HFFc6 (cell line): ENCODE measurements around the gene PRR12. TPM values are rescaled to one million over a fixed set of nuclear protein-coding genes. Genes with fewer than 3 reads are reported as not detected.
A peak's percentile ranks its signal among the peaks of the same experiment; 100 is the strongest.

Experiments used
- DNase-seq: peaks from one replicate; pipeline ENCODE4 v3.0.0-alpha.2; 2018
- H3K27ac Mint-ChIP-seq: 2 replicates; pipeline ENCODE4 v1.8.0; 2020; ENCODE audit warnings: mild to moderate bottlenecking, mixed read lengths
- H3K27me3 Mint-ChIP-seq: 2 replicates; pipeline ENCODE4 v1.8.0; 2021; ENCODE audit warnings: mild to moderate bottlenecking, moderate library complexity, mixed read lengths; ENCODE audit not compliant: insufficient read depth
- H3K36me3 Mint-ChIP-seq: 2 replicates; pipeline ENCODE4 v1.8.0; 2021; ENCODE audit warnings: low read depth, mixed read lengths
- H3K4me1 Mint-ChIP-seq: 2 replicates; pipeline ENCODE4 v1.8.0; 2020; ENCODE audit warnings: low read depth, mixed read lengths
- H3K4me3 Mint-ChIP-seq: 2 replicates; pipeline ENCODE4 v1.8.0; 2020; ENCODE audit warnings: mild to moderate bottlenecking, moderate library complexity, mixed read lengths
- H3K9me3 Mint-ChIP-seq: 2 replicates; pipeline ENCODE4 v1.8.0; 2020; ENCODE audit warnings: mild to moderate bottlenecking, mixed read lengths
- total RNA-seq, 6 experiments: library from RNA; stranded (reverse); fragmentation: NEBNext Ultra II Directional; extraction: Animal tissue kit (Norgen Biotek cat#: 25700); gene quantifications; 2 replicates in 1 of 6; 3 replicates in 5 of 6; pipeline ENCODE4 v1.2.3, GENCODE V29; 2021
- TF ChIP-seq, protein P1 (sequence below): fragments of 200-600 bp; sonication (generic); IDR thresholded peaks from 2 replicates; pipeline ENCODE4 v1.5.0; 2021; ENCODE audit warnings: antibody characterized with exemption, mild to moderate bottlenecking

Gene PRR12
- total RNA-seq, 6 experiments from 2014 or later: 23.3 to 26.2 (median 24.3) TPM

DNA sequence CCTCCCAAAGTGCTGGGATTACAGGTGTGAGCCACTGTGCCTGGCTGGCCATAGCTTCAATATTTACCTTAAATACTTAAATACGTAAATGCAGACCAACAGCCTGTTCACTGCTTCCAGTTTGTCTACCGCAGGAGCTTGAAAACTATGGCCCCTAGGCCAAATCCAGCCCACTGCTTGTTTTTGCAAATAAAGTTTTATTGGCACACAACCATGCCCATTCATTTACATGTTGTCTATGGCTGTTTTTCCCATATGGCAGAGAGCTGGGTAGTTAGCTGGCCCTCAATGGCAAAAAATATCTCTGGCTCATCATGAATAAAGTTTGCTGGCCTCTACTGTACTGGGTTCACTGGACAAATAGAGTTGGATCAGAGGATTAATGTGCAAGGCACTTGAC is 11.8 kb downstream of the PRR12 start:
- no peak for DNase-seq
- Mint-ChIP-seq H3K27ac (no peak overlapping the region), H3K4me1 (no peaks in the 10 kb centered on the region), H3K36me3 (peaks cover 4% of the 10 kb centered on the region; the same call in 1 of the 2 replicates), H3K27me3 (no peaks in the 10 kb centered on the region; the same call in none of the 2 replicates), H3K4me3 (no peak overlapping the region), H3K9me3 (no peaks in the 10 kb centered on the region)
- TF ChIP-seq, protein P1, sequence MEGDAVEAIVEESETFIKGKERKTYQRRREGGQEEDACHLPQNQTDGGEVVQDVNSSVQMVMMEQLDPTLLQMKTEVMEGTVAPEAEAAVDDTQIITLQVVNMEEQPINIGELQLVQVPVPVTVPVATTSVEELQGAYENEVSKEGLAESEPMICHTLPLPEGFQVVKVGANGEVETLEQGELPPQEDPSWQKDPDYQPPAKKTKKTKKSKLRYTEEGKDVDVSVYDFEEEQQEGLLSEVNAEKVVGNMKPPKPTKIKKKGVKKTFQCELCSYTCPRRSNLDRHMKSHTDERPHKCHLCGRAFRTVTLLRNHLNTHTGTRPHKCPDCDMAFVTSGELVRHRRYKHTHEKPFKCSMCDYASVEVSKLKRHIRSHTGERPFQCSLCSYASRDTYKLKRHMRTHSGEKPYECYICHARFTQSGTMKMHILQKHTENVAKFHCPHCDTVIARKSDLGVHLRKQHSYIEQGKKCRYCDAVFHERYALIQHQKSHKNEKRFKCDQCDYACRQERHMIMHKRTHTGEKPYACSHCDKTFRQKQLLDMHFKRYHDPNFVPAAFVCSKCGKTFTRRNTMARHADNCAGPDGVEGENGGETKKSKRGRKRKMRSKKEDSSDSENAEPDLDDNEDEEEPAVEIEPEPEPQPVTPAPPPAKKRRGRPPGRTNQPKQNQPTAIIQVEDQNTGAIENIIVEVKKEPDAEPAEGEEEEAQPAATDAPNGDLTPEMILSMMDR: no peak

DNA sequence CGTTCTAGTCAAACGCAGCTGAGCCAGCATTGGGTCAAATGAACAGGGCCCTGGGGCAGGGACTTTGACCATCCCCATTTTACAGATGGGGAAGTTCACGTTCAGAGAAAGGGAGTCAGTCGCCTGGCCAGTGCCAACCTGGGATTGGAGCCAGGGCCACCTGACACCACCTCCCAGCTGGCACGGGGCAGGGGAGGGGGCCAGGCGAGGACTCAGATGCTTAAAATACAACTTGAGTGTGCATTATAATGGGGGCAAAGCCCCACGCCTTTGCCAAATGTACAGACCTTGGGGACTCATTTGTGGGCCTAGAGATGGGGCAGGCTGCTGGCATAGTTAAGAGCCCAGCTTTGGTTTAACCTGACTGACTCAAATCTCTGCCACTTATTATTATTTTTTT is 14.6 kb downstream of the PRR12 start:
- no peak for DNase-seq
- Mint-ChIP-seq H3K27me3 (peaks cover 2% of the 10 kb centered on the region), H3K9me3 (no peaks in the 10 kb centered on the region), H3K27ac (no peak overlapping the region), H3K4me3 (no peak overlapping the region), H3K4me1 (no peaks in the 10 kb centered on the region), H3K36me3 (no peaks in the 10 kb centered on the region; the same call in 1 of the 2 replicates)
- TF ChIP-seq, protein P1: no peak

DNA sequence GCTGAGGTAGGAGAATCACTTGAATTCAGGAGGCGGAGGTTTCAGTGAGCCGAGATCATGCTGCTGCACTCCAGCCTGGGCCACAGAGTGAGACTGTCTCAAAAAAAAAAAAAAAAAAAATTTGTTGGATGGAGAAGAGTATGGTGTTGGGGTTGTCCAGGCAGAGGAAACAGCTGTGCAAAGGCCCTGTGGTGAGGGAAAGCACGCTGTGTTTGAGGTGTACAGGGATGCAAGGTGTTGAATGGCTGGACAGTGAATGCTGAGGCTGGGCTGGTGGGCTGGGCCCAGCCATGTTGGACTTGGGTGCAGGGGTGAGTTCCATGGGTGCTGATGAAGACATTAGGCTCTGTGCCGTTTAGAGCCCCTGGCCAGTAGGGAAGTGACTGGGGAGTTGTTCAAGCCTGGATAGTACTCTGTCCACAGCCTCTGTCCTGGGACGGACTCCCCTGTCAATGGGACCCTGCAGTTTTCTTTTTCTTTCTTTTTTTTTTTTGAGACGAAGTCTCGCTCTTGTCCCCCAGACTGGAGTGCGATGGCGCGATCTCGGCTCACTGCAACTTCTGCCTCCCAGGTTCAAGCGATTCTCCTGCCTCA is 18.6 kb downstream of the PRR12 start:
- DNase-seq: no peak
- TF ChIP-seq, protein P1: no peak
- no peaks in the 10 kb centered on the region for H3K9me3 Mint-ChIP-seq
- H3K4me3 Mint-ChIP-seq: no peak overlapping the region
- H3K4me1 Mint-ChIP-seq: peaks cover 22% of the 10 kb centered on the region
- H3K36me3 Mint-ChIP-seq: no peaks in the 10 kb centered on the region; the same call in 1 of the 2 replicates
- no peak overlapping the region for H3K27ac Mint-ChIP-seq
- H3K27me3 Mint-ChIP-seq: peaks cover 2% of the 10 kb centered on the region

DNA sequence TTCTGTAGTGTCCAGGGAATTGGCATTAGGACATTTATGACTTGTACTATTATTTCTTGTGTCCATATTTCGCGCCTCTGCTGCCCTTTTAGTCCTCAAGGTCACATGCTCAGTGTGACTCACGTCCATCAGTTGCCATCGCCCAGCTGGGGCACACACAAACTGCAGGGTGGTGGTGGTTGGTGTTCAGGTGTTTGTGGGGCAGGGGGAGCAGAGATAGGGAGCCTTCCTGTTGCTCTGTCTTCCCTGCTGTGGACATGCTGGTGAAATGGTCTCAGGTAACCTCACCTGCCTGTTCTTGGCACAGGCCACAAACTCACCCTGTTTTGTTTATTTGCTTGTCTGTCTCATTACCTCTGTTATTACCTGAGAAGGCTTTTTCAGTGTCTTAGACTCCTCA is 22.4 kb downstream of the PRR12 start:
- peaks cover 8% of the 10 kb centered on the region; the same call in 1 of the 2 replicates for H3K36me3 Mint-ChIP-seq
- peak overlapping the region; percentile 78 for H3K4me3 Mint-ChIP-seq
- H3K9me3 Mint-ChIP-seq: no peaks in the 10 kb centered on the region
- peaks cover 29% of the 10 kb centered on the region for H3K4me1 Mint-ChIP-seq
- TF ChIP-seq, protein P1: no peak
- H3K27ac Mint-ChIP-seq: peak overlapping the region; percentile 96
- peaks cover 2% of the 10 kb centered on the region for H3K27me3 Mint-ChIP-seq
- DNase-seq: peak; percentile 23

GRCh38 chr19:49614096-49614833 is 23.3 kb downstream of the PRR12 start:
- peak; percentile 89 for DNase-seq
- H3K36me3 Mint-ChIP-seq: peaks cover 13% of the 10 kb centered on the region; the same call in 1 of the 2 replicates
- H3K27me3 Mint-ChIP-seq: peaks cover 4% of the 10 kb centered on the region
- no peaks in the 10 kb centered on the region for H3K9me3 Mint-ChIP-seq
- H3K4me3 Mint-ChIP-seq: peak overlapping the region; percentile 78
- H3K27ac Mint-ChIP-seq: peak overlapping the region; percentile 96
- TF ChIP-seq, protein P1: peak; percentile 72
- H3K4me1 Mint-ChIP-seq: peaks cover 29% of the 10 kb centered on the region
